CD4-positive, CD25-positive, alpha-beta regulatory T cell (primary cell): ENCODE results near the gene CSNK1E. TPM values are rescaled to one million over a fixed set of nuclear protein-coding genes. Genes with fewer than 3 reads are reported as not detected.

Experiments
- ATAC-seq, 2 donors: fragments of 150-1000 bp; cut with Tn5 transposase; one replicate each; pipeline ENCODE4 v1.10.0; 2021; ENCODE audit warnings: low read depth in 2 of 2, moderate number of reproducible peaks in 2 of 2, moderate library complexity in 1 of 2
- DNase-seq, 3 donors: peaks; one replicate each; pipeline versions ENCODE4 v3.0.0 to v3.0.0-alpha.2; 2012 to 2022; ENCODE audit warnings: mixed read lengths in 1 of 3
- H3K27ac ChIP-seq: one replicate; pipeline ENCODE4 v1.7.0; 2013; ENCODE audit warnings: mild to moderate bottlenecking, low read length; ENCODE audit not compliant: insufficient read depth, poor library complexity, severe bottlenecking
- H3K27me3 ChIP-seq: one replicate; pipeline ENCODE4 v1.7.0; 2013; ENCODE audit warnings: low read length; ENCODE audit not compliant: control insufficient read depth, insufficient read depth
- H3K36me3 ChIP-seq: one replicate; pipeline ENCODE4 v1.7.0; 2013; ENCODE audit warnings: mild to moderate bottlenecking, low read length, moderate library complexity; ENCODE audit not compliant: control insufficient read depth, insufficient read depth
- H3K4me1 ChIP-seq: 2 replicates; pipeline ENCODE4 v1.7.0; 2013; ENCODE audit warnings: mild to moderate bottlenecking, low read length; ENCODE audit not compliant: insufficient read depth, control insufficient read depth, poor library complexity, severe bottlenecking
- H3K4me3 ChIP-seq: one replicate; pipeline ENCODE4 v1.7.0; 2013; ENCODE audit warnings: low read depth, mild to moderate bottlenecking, low read length, moderate library complexity
- H3K9me3 ChIP-seq, 2 experiments: 1 replicate in 1 of 2; 2 replicates in 1 of 2; pipeline ENCODE4 v1.7.0; 2013; ENCODE audit warnings: low read length in 2 of 2, mild to moderate bottlenecking in 1 of 2, moderate library complexity in 1 of 2; ENCODE audit not compliant: control insufficient read depth in 2 of 2
- H3K27ac Mint-ChIP-seq, 3 donors: one replicate each; pipeline ENCODE4 v1.8.0; 2020 to 2022; ENCODE audit warnings: mild to moderate bottlenecking in 3 of 3, mixed read lengths in 3 of 3, moderate library complexity in 2 of 3
- H3K27me3 Mint-ChIP-seq: one replicate; pipeline ENCODE4 v1.8.0; 2022; ENCODE audit warnings: mild to moderate bottlenecking, mixed read lengths
- H3K36me3 Mint-ChIP-seq: one replicate; pipeline ENCODE4 v1.8.0; 2020; ENCODE audit warnings: mixed read lengths
- H3K4me1 Mint-ChIP-seq, 4 donors: one replicate each; pipeline ENCODE4 v1.8.0; 2020 to 2022; ENCODE audit warnings: mixed read lengths in 4 of 4, mild to moderate bottlenecking in 1 of 4
- H3K4me3 Mint-ChIP-seq, 4 donors: one replicate each; pipeline ENCODE4 v1.8.0; 2020 to 2022; ENCODE audit warnings: mild to moderate bottlenecking in 4 of 4, mixed read lengths in 4 of 4, moderate library complexity in 3 of 4
- H3K9me3 Mint-ChIP-seq, 7 donors: one replicate each; pipeline ENCODE4 v1.8.0; 2020 to 2022; ENCODE audit warnings: mixed read lengths in 7 of 7, mild to moderate bottlenecking in 3 of 7, moderate library complexity in 2 of 7
- polyA plus RNA-seq, 4 donors: library from polyadenylated mRNA; unstranded; fragments of 300-500 nt; fragmentation: Illumina TruSeq; gene quantifications; one replicate each; pipeline ENCODE4 v1.2.3, GENCODE V29; 2021
- total RNA-seq: library from RNA; stranded (reverse); gene quantifications from one replicate; pipeline ENCODE4 v1.2.3, GENCODE V29; 2022

Gene CSNK1E
- total and polyA plus RNA-seq, 5 donors from 2014 or later = 7.4 to 154 (median 10.8) TPM

DNA sequence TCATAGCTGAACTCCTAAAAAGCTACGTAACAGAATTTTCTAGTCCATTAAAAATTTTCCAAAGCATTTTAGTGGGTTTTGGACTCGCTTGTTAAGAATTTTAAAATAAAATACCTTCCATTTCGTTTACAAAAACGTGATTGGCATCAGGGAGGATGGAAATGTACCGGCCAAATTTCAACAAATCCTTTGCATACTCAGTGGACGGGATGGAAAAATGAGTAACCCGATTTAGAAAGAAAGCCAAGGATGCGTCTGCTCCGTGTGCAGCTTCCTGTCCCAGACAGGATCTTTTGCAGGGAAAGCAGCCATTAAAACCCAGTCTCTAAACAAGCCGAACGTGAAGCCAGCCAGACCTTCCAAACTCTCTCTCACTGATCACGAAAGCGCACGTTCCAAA, 60.1 kb downstream of the CSNK1E start:
- Histone ChIP-seq H3K9me3 (no peaks in the 10 kb centered on the region), H3K27me3 (no peaks in the 10 kb centered on the region), H3K36me3 (no peaks in the 10 kb centered on the region), H3K4me3 (no peak overlapping the region), H3K27ac (no peak overlapping the region), H3K4me1 (no peaks in the 10 kb centered on the region)
- ATAC-seq = no peak
- Mint-ChIP-seq H3K9me3 (no peaks in the 10 kb centered on the region), H3K27me3 (no peaks in the 10 kb centered on the region), H3K4me1 (peaks cover 6 to 19% (median 12%) of the 10 kb centered on the region in 4 donors), H3K36me3 (peaks cover 11% of the 10 kb centered on the region), H3K27ac (no peak overlapping the region), H3K4me3 (no peak overlapping the region)
- DNase-seq = no peak

- Mint-ChIP-seq H3K27ac (no peak overlapping the region), H3K4me3 (no peak overlapping the region), H3K27me3 (no peaks in the 10 kb centered on the region), H3K9me3 (no peaks in the 10 kb centered on the region), H3K4me1 (peaks cover 0 to 16% (median 9%) of the 10 kb centered on the region in 4 donors), H3K36me3 (peaks cover 5% of the 10 kb centered on the region)
- no peaks in the 10 kb centered on the region for H3K9me3 ChIP-seq
- no peaks in the 10 kb centered on the region for H3K27me3 ChIP-seq
- no peak for ATAC-seq
- no peaks in the 10 kb centered on the region for H3K36me3 ChIP-seq
- no peak overlapping the region for H3K4me3 ChIP-seq
- no peak for DNase-seq
- no peak overlapping the region for H3K27ac ChIP-seq
- no peaks in the 10 kb centered on the region for H3K4me1 ChIP-seq
Observed at GRCh38 chr22:38255697-38256096, 61.5 kb downstream of the CSNK1E start.

DNA sequence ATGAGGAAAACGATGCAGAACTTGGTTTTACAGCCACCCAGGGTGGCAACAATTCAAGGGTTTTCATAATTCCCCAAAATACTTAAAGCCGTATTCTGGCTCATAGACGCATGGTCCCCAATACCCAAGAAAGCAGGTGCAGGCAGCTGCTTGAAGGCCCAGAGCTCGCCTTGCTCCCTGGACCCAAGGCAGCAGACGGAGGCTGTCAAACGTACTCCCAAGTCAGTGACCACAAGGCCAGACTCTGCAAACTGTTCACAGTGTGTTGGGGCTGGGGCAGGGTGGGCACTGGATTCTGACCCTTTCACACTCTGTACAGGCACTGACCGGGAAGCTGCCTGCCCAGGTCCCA, 65.9 kb downstream of the CSNK1E start:
- peaks cover 17% of the 10 kb centered on the region for H3K36me3 Mint-ChIP-seq
- Histone ChIP-seq H3K4me1 (no peaks in the 10 kb centered on the region), H3K4me3 (no peak overlapping the region), H3K27ac (no peak overlapping the region), H3K9me3 (no peaks in the 10 kb centered on the region), H3K27me3 (no peaks in the 10 kb centered on the region), H3K36me3 (peaks cover 10% of the 10 kb centered on the region)
- no peak overlapping the region for H3K27ac Mint-ChIP-seq
- peaks cover 0 to 12% (median 3%) of the 10 kb centered on the region in 4 donors for H3K4me1 Mint-ChIP-seq
- ATAC-seq (no peak), DNase-seq (no peak)
- H3K27me3 Mint-ChIP-seq = no peaks in the 10 kb centered on the region
- H3K9me3 Mint-ChIP-seq = no peaks in the 10 kb centered on the region
- no peak overlapping the region for H3K4me3 Mint-ChIP-seq

DNA sequence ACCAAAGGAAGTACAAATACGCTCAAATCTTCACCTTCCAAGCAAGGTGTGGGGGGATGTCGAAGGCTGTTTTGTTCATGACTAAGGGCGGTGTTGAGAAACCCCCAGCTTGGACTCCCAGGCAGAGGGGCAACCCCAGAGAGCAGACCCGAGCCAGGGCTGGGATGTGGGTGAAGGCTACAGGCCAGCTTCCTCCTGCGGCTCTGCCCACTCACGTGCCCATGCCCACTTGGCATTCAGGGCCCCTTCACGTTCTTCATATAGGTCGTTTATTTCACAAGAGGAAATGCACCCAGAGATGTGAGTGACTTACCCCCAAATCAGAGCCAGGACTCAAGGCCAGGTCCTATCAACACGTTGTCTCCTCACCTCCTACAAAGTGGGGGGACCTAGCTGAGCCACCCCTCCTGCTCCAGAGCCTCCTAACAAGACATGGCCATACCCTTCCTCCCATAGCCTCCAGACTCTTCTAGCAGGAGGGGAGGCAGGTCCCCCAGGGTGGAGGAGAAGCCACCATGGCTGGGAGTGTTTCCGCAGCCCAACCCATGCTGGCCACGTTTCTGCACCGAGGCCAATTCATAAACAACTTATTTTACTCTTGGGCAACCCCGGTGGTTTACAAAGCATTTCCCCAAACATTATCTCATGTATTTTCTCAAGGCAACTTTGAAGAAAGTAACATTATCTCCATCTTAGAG, 66.4 kb downstream of the CSNK1E start:
- Mint-ChIP-seq H3K27ac (peak overlapping the region in 1 of 3 donors; percentile 3), H3K27me3 (no peaks in the 10 kb centered on the region), H3K9me3 (no peaks in the 10 kb centered on the region), H3K36me3 (peaks cover 17% of the 10 kb centered on the region), H3K4me3 (peak overlapping the region in 1 of 4 donors; percentile 80), H3K4me1 (peaks cover 0 to 11% (median 2%) of the 10 kb centered on the region in 4 donors)
- Histone ChIP-seq H3K36me3 (peaks cover 15% of the 10 kb centered on the region), H3K27ac (no peak overlapping the region), H3K4me3 (no peak overlapping the region), H3K4me1 (no peaks in the 10 kb centered on the region), H3K9me3 (no peaks in the 10 kb centered on the region), H3K27me3 (no peaks in the 10 kb centered on the region)
- no peak for ATAC-seq
- DNase-seq = no peak

- Histone ChIP-seq H3K4me3 (no peak overlapping the region), H3K9me3 (no peaks in the 10 kb centered on the region), H3K4me1 (no peaks in the 10 kb centered on the region), H3K36me3 (peaks cover 16% of the 10 kb centered on the region), H3K27ac (no peak overlapping the region), H3K27me3 (no peaks in the 10 kb centered on the region)
- H3K36me3 Mint-ChIP-seq = peaks cover 17% of the 10 kb centered on the region
- H3K4me3 Mint-ChIP-seq = no peak overlapping the region
- H3K27ac Mint-ChIP-seq = peak overlapping the region in 1 of 3 donors; percentile 3
- H3K9me3 Mint-ChIP-seq = no peaks in the 10 kb centered on the region
- ATAC-seq (no peak), DNase-seq (no peak)
- H3K27me3 Mint-ChIP-seq = no peaks in the 10 kb centered on the region
- peaks cover 0 to 6% (median under 1%) of the 10 kb centered on the region in 4 donors for H3K4me1 Mint-ChIP-seq
Observed at GRCh38 chr22:38249803-38250642, 67.2 kb downstream of the CSNK1E start.

DNA sequence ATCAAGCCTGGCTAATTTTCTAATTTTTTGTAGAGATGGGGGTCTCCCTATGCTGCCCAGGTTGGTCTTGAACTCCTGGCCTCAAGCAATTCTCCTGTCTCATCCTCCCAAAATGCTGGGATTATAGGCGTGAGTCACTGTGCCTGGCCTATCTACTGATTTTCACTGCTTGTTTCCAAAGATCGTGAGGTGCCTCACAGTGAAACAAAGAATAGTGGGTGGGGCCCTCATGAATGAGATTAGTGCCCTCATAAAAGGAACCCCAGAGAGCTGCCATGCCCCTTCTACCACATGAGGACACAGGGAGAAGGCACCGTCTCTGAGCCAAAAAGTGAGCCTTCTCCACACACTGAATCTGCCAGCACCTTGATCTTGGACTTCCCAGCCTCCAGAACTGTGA, 67.9 kb downstream of the CSNK1E start:
- H3K4me3 ChIP-seq = no peak overlapping the region
- H3K36me3 ChIP-seq = peaks cover 19% of the 10 kb centered on the region
- no peak for DNase-seq

GRCh38 chr22:38248280-38248679, 69.0 kb downstream of the CSNK1E start:
- H3K9me3 ChIP-seq = no peaks in the 10 kb centered on the region
- DNase-seq (no peak), ATAC-seq (no peak)
- H3K27ac ChIP-seq = no peak overlapping the region
- no peaks in the 10 kb centered on the region for H3K27me3 ChIP-seq
- no peak overlapping the region for H3K4me3 Mint-ChIP-seq
- no peaks in the 10 kb centered on the region for H3K4me1 ChIP-seq
- H3K36me3 ChIP-seq = peaks cover 19% of the 10 kb centered on the region
- peaks cover 0 to 6% (median 0%) of the 10 kb centered on the region in 4 donors for H3K4me1 Mint-ChIP-seq
- H3K36me3 Mint-ChIP-seq = peaks cover 21% of the 10 kb centered on the region
- no peaks in the 10 kb centered on the region for H3K27me3 Mint-ChIP-seq
- H3K9me3 Mint-ChIP-seq = no peaks in the 10 kb centered on the region
- H3K27ac Mint-ChIP-seq = peak overlapping the region in 1 of 3 donors; percentile 76
- H3K4me3 ChIP-seq = no peak overlapping the region

More for the DNA sequence above, 67.9 kb downstream of the CSNK1E start:
- no peak for ATAC-seq
- peaks cover 0 to 6% (median under 1%) of the 10 kb centered on the region in 4 donors for H3K4me1 Mint-ChIP-seq
- H3K36me3 Mint-ChIP-seq = peaks cover 17% of the 10 kb centered on the region
- no peak overlapping the region for H3K4me3 Mint-ChIP-seq
- no peaks in the 10 kb centered on the region for H3K9me3 ChIP-seq
- no peak overlapping the region for H3K27ac ChIP-seq
- H3K27ac Mint-ChIP-seq = no peak overlapping the region
- no peaks in the 10 kb centered on the region for H3K27me3 Mint-ChIP-seq
- H3K27me3 ChIP-seq = no peaks in the 10 kb centered on the region
- H3K9me3 Mint-ChIP-seq = no peaks in the 10 kb centered on the region
- no peaks in the 10 kb centered on the region for H3K4me1 ChIP-seq
